Panc1 (cell line): ENCODE measurements around the gene AGAP1.

Experiments
- SIN3A ChIP-seq: IDR thresholded peaks from 2 replicates; pipeline ENCODE4 v1.6.1; 2012; ENCODE audit warnings: low read depth, mild to moderate bottlenecking, low read length, moderate library complexity, borderline replicate concordance; ENCODE audit not compliant: insufficient read depth
- TCF7L2 ChIP-seq: IDR thresholded peaks from 2 replicates; pipeline ENCODE4 v1.6.1; 2011; ENCODE audit warnings: mild to moderate bottlenecking, low read depth, low read length, inconsistent platforms
- TF ChIP-seq, protein P1 (sequence below): fragments of 450-650 bp; IDR thresholded peaks from 2 replicates; pipeline ENCODE4 v1.5.1; 2017; ENCODE audit warnings: mild to moderate bottlenecking
- TF ChIP-seq, protein P2 (sequence below), 2 experiments: IDR thresholded peaks; 2 replicates each; pipeline ENCODE4 v1.6.1; 2011 to 2012; ENCODE audit warnings: low read depth in 2 of 2, control low read depth in 1 of 2, low read length in 1 of 2, mild to moderate bottlenecking in 1 of 2, moderate library complexity in 1 of 2; ENCODE audit not compliant: insufficient read depth in 1 of 2

DNA sequence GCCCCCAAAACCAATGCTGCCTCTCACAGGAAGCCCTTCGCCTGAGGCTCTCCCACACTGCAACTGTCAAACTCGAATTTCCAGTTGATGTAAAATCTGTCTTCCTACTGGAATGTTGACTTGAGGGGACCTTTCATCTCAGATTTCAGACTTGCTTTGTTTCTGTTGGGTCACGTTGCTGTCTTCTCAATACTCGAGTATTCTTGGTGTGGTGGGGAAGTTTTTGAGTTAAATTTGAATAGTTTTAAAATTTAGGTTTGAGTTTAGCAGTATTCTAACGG is 50.8 kb downstream of the AGAP1 start:
- TF ChIP-seq, protein P1, sequence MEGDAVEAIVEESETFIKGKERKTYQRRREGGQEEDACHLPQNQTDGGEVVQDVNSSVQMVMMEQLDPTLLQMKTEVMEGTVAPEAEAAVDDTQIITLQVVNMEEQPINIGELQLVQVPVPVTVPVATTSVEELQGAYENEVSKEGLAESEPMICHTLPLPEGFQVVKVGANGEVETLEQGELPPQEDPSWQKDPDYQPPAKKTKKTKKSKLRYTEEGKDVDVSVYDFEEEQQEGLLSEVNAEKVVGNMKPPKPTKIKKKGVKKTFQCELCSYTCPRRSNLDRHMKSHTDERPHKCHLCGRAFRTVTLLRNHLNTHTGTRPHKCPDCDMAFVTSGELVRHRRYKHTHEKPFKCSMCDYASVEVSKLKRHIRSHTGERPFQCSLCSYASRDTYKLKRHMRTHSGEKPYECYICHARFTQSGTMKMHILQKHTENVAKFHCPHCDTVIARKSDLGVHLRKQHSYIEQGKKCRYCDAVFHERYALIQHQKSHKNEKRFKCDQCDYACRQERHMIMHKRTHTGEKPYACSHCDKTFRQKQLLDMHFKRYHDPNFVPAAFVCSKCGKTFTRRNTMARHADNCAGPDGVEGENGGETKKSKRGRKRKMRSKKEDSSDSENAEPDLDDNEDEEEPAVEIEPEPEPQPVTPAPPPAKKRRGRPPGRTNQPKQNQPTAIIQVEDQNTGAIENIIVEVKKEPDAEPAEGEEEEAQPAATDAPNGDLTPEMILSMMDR: no peak
- TF ChIP-seq, protein P2, sequence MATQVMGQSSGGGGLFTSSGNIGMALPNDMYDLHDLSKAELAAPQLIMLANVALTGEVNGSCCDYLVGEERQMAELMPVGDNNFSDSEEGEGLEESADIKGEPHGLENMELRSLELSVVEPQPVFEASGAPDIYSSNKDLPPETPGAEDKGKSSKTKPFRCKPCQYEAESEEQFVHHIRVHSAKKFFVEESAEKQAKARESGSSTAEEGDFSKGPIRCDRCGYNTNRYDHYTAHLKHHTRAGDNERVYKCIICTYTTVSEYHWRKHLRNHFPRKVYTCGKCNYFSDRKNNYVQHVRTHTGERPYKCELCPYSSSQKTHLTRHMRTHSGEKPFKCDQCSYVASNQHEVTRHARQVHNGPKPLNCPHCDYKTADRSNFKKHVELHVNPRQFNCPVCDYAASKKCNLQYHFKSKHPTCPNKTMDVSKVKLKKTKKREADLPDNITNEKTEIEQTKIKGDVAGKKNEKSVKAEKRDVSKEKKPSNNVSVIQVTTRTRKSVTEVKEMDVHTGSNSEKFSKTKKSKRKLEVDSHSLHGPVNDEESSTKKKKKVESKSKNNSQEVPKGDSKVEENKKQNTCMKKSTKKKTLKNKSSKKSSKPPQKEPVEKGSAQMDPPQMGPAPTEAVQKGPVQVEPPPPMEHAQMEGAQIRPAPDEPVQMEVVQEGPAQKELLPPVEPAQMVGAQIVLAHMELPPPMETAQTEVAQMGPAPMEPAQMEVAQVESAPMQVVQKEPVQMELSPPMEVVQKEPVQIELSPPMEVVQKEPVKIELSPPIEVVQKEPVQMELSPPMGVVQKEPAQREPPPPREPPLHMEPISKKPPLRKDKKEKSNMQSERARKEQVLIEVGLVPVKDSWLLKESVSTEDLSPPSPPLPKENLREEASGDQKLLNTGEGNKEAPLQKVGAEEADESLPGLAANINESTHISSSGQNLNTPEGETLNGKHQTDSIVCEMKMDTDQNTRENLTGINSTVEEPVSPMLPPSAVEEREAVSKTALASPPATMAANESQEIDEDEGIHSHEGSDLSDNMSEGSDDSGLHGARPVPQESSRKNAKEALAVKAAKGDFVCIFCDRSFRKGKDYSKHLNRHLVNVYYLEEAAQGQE (IDR thresholded peaks at IDR 0.05; ENCODE audit: insufficient read depth in 1 of 2, low read depth in 2 of 2, low read length in 1 of 2): no peak
- no peak for TF ChIP-seq SIN3A
- TF ChIP-seq TCF7L2: no peak
